ENCODE measurements around the gene EML6. TPM values are rescaled to one million over a fixed set of nuclear protein-coding genes. Genes with fewer than 3 reads are reported as not detected.

EML6 gene
- total and polyA plus RNA-seq, 2 of the 8 experiments (the other 6 are each of a cell fraction or from before 2014, with no cell fraction given) = 1.2 to 1.6 TPM

DNA sequence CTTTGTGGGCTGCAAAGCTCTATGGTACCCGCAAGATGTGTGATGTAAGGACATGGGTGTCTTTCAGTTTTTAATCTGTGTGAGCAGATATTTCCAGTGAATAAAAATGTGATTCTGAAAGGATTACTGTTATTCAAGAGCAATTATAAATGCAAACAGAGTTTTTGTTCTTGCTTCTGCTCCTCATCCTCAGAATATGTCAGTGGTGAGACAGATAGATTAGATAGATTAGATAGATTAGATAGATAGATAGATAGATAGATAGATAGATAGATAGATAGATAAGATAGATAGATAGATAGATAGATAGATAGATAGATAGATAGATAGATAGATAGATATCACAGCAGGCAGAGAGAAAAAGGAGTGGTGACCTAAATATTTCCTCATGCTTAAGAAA is 184.2 kb downstream of the EML6 start:
- CTCF ChIA-PET (ENCODE audit: partially characterized antibody) = no interaction called here

More for the DNA sequence above, 184.2 kb downstream of the EML6 start:
- Histone ChIP-seq H3K79me1 (ENCODE audit: low read depth, low read length) (no peaks in the 10 kb centered on the region), H2BK12ac (ENCODE audit: low read depth, low read length) (no peak overlapping the region), H2AFZ (ENCODE audit: low read length) (no peak overlapping the region), H4K20me1 (replicated peaks in 1 of 2; ENCODE audit: control insufficient read depth in 1 of 2, insufficient read depth in 2 of 2, low read length in 2 of 2) (no peaks in the 10 kb centered on the region), H4K91ac (replicated peaks; ENCODE audit: insufficient read length, low read length) (no peak overlapping the region), H3K4me3 (ENCODE audit: extremely low read depth in 1 of 4, insufficient read depth in 2 of 4, low read depth in 3 of 4, low read length in 4 of 4) (no peak overlapping the region), H4K5ac (ENCODE audit: insufficient read length, low read depth, low read length) (no peak overlapping the region), H3K4me1 (replicated peaks in 1 of 4; ENCODE audit: control insufficient read depth in 3 of 4, insufficient read depth in 4 of 4, low read length in 3 of 4) (no peaks in the 10 kb centered on the region), H3K14ac (ENCODE audit: insufficient read length) (no peak overlapping the region), H3K27me3 (replicated peaks in 1 of 4; ENCODE audit: control insufficient read depth in 3 of 4, extremely low read depth in 1 of 4, insufficient read depth in 3 of 4, low read length in 3 of 4) (no peaks in the 10 kb centered on the region), H3K9me3 (ENCODE audit: insufficient read depth in 2 of 2, low read depth in 1 of 2, low read length in 1 of 2) (no peaks in the 10 kb centered on the region), H3K79me2 (ENCODE audit: control insufficient read depth in 1 of 2, insufficient read depth in 2 of 2, low read length in 2 of 2) (no peaks in the 10 kb centered on the region), H4K8ac (ENCODE audit: extremely low read depth, insufficient read depth, low read length) (no peak overlapping the region), H3K9ac (replicated peaks in 1 of 4; ENCODE audit: extremely low read depth in 1 of 4, low read depth in 3 of 4, low read length in 3 of 4) (no peak overlapping the region), H2AK5ac (ENCODE audit: low read depth, low read length) (no peak overlapping the region), H3K18ac (ENCODE audit: extremely low read depth, low read length) (no peak overlapping the region), H3K56ac (replicated peaks; ENCODE audit: insufficient read length, low read depth, low read length) (no peak overlapping the region), H3K4me2 (ENCODE audit: insufficient read depth in 1 of 2, low read depth in 2 of 2, low read length in 2 of 2) (no peak overlapping the region), H3K23me2 (ENCODE audit: low read depth, low read length) (no peaks in the 10 kb centered on the region), H2BK20ac (ENCODE audit: low read length) (no peak overlapping the region), H2BK5ac (ENCODE audit: low read depth, low read length) (no peak overlapping the region), H2BK120ac (replicated peaks; ENCODE audit: low read depth, low read length) (no peak overlapping the region), H3K27ac (ENCODE audit: low read depth, low read length) (no peak overlapping the region), H3K36me3 (ENCODE audit: control insufficient read depth in 2 of 4, insufficient read depth in 4 of 4, low read length in 3 of 4) (no peaks in the 10 kb centered on the region), H2BK15ac (ENCODE audit: low read length) (no peak overlapping the region), H3K4ac (replicated peaks; ENCODE audit: insufficient read length, low read depth, low read length) (no peak overlapping the region), H3K23ac (ENCODE audit: insufficient read length) (no peak overlapping the region)
- FAIRE-seq (no peak), DNase-seq (ENCODE audit: low read depth in 1 of 2, low spot score in 2 of 2) (no peak)
- TF ChIP-seq CBX5 (IDR thresholded peaks at IDR 0.05; ENCODE audit: low read depth, low read length) = no peak
- TF ChIP-seq RAD21 (IDR thresholded peaks at IDR 0.05 in 1 of 2, conservative IDR thresholded peaks at IDR 0.05 in 1 of 2; ENCODE audit: low read depth in 2 of 2, low read length in 2 of 2) = no peak
- no peak for TF ChIP-seq YY1 (IDR thresholded peaks at IDR 0.05; ENCODE audit: low read depth, low read length)
- TF ChIP-seq RXRA (IDR thresholded peaks at IDR 0.05; ENCODE audit: insufficient read depth, low read depth, low read length) = no peak
- TF ChIP-seq POLR2AphosphoS5 (IDR thresholded peaks at IDR 0.05; ENCODE audit: low read depth, low read length) = no peak
- TF ChIP-seq ZNF274 (IDR thresholded peaks at IDR 0.05; ENCODE audit: borderline replicate concordance, extremely low read depth, low read length) = no peak
- TF ChIP-seq SP1 (IDR thresholded peaks at IDR 0.05; ENCODE audit: low read depth, low read length) = no peak
- TF ChIP-seq ATF3 (IDR thresholded peaks at IDR 0.05; ENCODE audit: insufficient read depth, low read depth, low read length) = no peak
- TF ChIP-seq CTBP2 (IDR thresholded peaks at IDR 0.05; ENCODE audit: borderline replicate concordance, insufficient read depth, insufficient read length, low read length) = no peak
- POLR2A ChIA-PET (ENCODE audit: partially characterized antibody) = no interaction called here
- WGBS, 2 experiments (ENCODE audit: extremely low coverage in 1 of 2, insufficient coverage in 1 of 2, insufficient read length in 1 of 2, insufficient replicate concordance in 2 of 2, low coverage in 1 of 2, low lambda C conversion rate in 2 of 2, missing lambda C conversion rate in 1 of 2) = 96% methylated on average over 1 of the region's 1 CpG; no CpG with 5 or more reads in 1 of the 2 experiments
